HepG2 (cell line): ENCODE results near the gene SHQ1. TPM values are rescaled to one million over a fixed set of nuclear protein-coding genes. Genes with fewer than 3 reads are reported as not detected.
A peak's percentile ranks its signal among the peaks of the same experiment; 100 is the strongest.

Source experiments
- EP300 ChIP-seq, 3 experiments: sonication (generic) in 1 of 3; formaldehyde crosslinking in 1 of 3; IDR thresholded peaks; 2 replicates each; pipeline versions ENCODE4 v1.5.1 to v1.6.1; 2011 to 2020; ENCODE audit warnings: low read depth in 2 of 3, low read length in 2 of 3, borderline replicate concordance in 1 of 3, improper control_type of control experiment in 1 of 3, mild to moderate bottlenecking in 1 of 3, missing genetic modification reagents in 1 of 3, moderate library complexity in 1 of 3
- FIP1L1 ChIP-seq: fragments of 200-400 bp; formaldehyde crosslinking; IDR thresholded peaks from 2 replicates; pipeline ENCODE4 v1.6.1; 2018; ENCODE audit warnings: low read depth, mild to moderate bottlenecking, low read length, moderate library complexity, borderline replicate concordance; ENCODE audit not compliant: insufficient read depth
- KLF16 ChIP-seq, 2 experiments: sonication (generic) in 1 of 2; formaldehyde crosslinking in 1 of 2; IDR thresholded peaks; 2 replicates each; pipeline versions ENCODE4 v1.6.1 to v1.8.0; 2016 to 2023; ENCODE audit warnings: missing genetic modification reagents in 2 of 2, missing compliant biosample characterization in 1 of 2
- KMT2A ChIP-seq: sonication (generic); formaldehyde crosslinking; IDR thresholded peaks from 2 replicates; pipeline ENCODE4 v1.4.0; 2020; ENCODE audit warnings: missing genetic modification reagents
- POLR2A ChIP-seq, 2 experiments: IDR thresholded peaks; 2 replicates each; pipeline ENCODE4 v1.6.1; 2011; ENCODE audit warnings: low read depth in 2 of 2, low read length in 2 of 2, mild to moderate bottlenecking in 1 of 2, moderate library complexity in 1 of 2; ENCODE audit not compliant: insufficient read depth in 1 of 2
- TBP ChIP-seq: sonication (generic); formaldehyde crosslinking; IDR thresholded peaks from 2 replicates; pipeline ENCODE4 v1.5.0; 2020; ENCODE audit warnings: missing genetic modification reagents
- TBX2 ChIP-seq: sonication (generic); formaldehyde crosslinking; IDR thresholded peaks from 2 replicates; pipeline ENCODE4 v1.5.0; 2020; ENCODE audit warnings: missing genetic modification reagents, mild to moderate bottlenecking, borderline replicate concordance
- THAP11 ChIP-seq: IDR thresholded peaks from 2 replicates; pipeline ENCODE4 v1.6.1; 2016; ENCODE audit warnings: missing biosample characterization, missing genetic modification reagents
- TMF1 ChIP-seq: sonication (generic); formaldehyde crosslinking; IDR thresholded peaks from 2 replicates; pipeline ENCODE4 v1.8.1; 2022; ENCODE audit warnings: low read depth, missing genetic modification reagents
- ZBTB3 ChIP-seq: sonication (generic); formaldehyde crosslinking; IDR thresholded peaks from 2 replicates; pipeline ENCODE4 v1.4.0; 2020; ENCODE audit warnings: low read depth, mild to moderate bottlenecking, moderate library complexity, missing genetic modification reagents, borderline replicate concordance
- ZBTB42 ChIP-seq: sonication (generic); formaldehyde crosslinking; IDR thresholded peaks from 2 replicates; pipeline ENCODE4 v1.5.0; 2020; ENCODE audit warnings: mild to moderate bottlenecking, missing genetic modification reagents
- ZFP62 ChIP-seq: sonication (generic); formaldehyde crosslinking; IDR thresholded peaks from 2 replicates; pipeline ENCODE4 v1.4.0; 2020; ENCODE audit warnings: missing genetic modification reagents
- ZNF253 ChIP-seq: sonication (generic); formaldehyde crosslinking; IDR thresholded peaks from 2 replicates; pipeline ENCODE4 v1.8.0; 2022; ENCODE audit warnings: mild to moderate bottlenecking, missing genetic modification reagents, borderline replicate concordance
- ZNF382 ChIP-seq: sonication (generic); formaldehyde crosslinking; IDR thresholded peaks from 2 replicates; pipeline ENCODE4 v1.5.0; 2020; ENCODE audit warnings: missing genetic modification reagents, mild to moderate bottlenecking, borderline replicate concordance
- ZNF441 ChIP-seq: sonication (generic); formaldehyde crosslinking; IDR thresholded peaks from 2 replicates; pipeline ENCODE4 v1.7.0; 2021; ENCODE audit warnings: missing genetic modification reagents, borderline replicate concordance
- ZNF572 ChIP-seq: sonication (generic); formaldehyde crosslinking; IDR thresholded peaks from 2 replicates; pipeline ENCODE4 v1.5.1; 2020; ENCODE audit warnings: mild to moderate bottlenecking, missing genetic modification reagents
- ZNF674 ChIP-seq: sonication (generic); formaldehyde crosslinking; IDR thresholded peaks from 2 replicates; pipeline ENCODE4 v1.5.0; 2020; ENCODE audit warnings: low read depth, mild to moderate bottlenecking, missing genetic modification reagents
- polyA plus RNA-seq, 8 experiments: library from polyadenylated mRNA; depleted of rRNA in 3 of 8; stranded (reverse) in 7 of 8; unstranded in 1 of 8; fragments of >200 nt; fragmentation: Illumina TruSeq in 4 of 8; extraction: Trizol in 4 of 8; gene quantifications; 2 replicates each; pipeline versions ENCODE4 v1.2.1 to v1.2.3, GENCODE V29; 2011 to 2016; ENCODE audit warnings: low read depth in 4 of 8, missing spikeins in 1 of 8, mixed read lengths in 1 of 8; ENCODE audit not compliant: insufficient read depth in 1 of 8
- total RNA-seq, 5 experiments: library from RNA; depleted of rRNA; stranded (reverse); fragments of >200 nt; fragmentation: Illumina TruSeq; extraction: Trizol; gene quantifications; 2 replicates each; pipeline ENCODE4 v1.2.3, GENCODE V29; 2016; ENCODE audit warnings: low read depth in 1 of 5
- TF ChIP-seq, protein P1 (sequence below): sonication (generic); formaldehyde crosslinking; IDR thresholded peaks from 2 replicates; pipeline ENCODE4 v1.5.0; 2020; ENCODE audit warnings: missing genetic modification reagents, mild to moderate bottlenecking, borderline replicate concordance
- TF ChIP-seq, protein P2 (sequence below): IDR thresholded peaks from 2 replicates; pipeline ENCODE4 v1.6.1; 2016; ENCODE audit warnings: missing compliant biosample characterization, missing genetic modification reagents, borderline replicate concordance
- TF ChIP-seq, protein P3 (sequence below): sonication (generic); formaldehyde crosslinking; IDR thresholded peaks from 2 replicates; pipeline ENCODE4 v1.8.1; 2023; ENCODE audit warnings: mild to moderate bottlenecking, missing genetic modification reagents
- TF ChIP-seq, protein P4 (sequence below), 2 experiments: fragments of 450-650 bp in 1 of 2; sonication (generic) in 1 of 2; formaldehyde crosslinking; IDR thresholded peaks; 2 replicates each; pipeline versions ENCODE4 v1.5.0 to v1.8.0; 2020 to 2022; ENCODE audit warnings: mild to moderate bottlenecking in 1 of 2, missing genetic modification reagents in 1 of 2

The SHQ1 gene
- total and polyA plus RNA-seq, 2 of the 13 experiments (the other 11 are each of a cell fraction or from before 2014, with no cell fraction given) = 5.5 to 20.3 TPM

DNA sequence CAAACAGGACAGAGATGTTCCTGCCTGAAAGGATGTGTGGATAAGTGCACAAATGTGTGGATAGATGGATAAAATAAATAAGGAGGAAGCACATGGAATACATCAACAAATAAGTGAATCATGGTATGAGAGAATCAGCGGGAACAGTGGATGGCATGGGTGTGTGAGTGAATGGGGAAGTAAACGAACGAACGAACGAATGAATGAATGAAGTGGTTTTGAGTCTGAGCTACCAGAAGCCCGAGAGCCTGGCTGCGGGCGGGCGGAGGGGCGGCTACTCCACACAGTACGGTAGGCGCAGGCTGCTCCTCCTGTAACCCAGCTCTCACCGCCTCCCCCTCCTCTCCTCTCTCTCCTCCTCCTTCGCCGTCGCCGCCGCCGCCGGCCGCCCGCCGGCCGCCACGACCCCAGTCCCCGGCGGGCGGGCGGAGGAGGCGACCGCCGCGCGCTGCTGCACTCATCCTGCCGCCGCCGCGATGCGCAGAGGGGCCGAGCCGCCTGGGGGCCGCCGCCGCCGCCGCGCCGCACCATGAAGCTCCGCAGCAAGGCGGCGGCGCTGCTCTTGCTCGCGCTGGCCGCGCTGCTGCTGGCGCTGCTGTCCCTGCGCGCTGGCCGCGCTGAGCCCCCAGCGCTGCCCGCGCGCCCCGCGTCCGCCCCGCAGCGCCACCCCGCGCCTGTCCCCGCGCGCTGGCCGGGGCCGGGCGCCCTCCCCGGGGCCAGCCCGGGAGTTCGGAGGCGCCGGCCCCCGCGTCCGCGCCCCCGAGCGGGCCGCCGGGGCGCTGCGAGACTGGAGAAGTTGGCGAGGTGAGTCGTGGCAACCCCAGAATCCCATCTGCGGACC lies 39.7 kb upstream of the SHQ1 start, which contains the start of gene GXYLT2 (continued):
- TF ChIP-seq, protein P1, sequence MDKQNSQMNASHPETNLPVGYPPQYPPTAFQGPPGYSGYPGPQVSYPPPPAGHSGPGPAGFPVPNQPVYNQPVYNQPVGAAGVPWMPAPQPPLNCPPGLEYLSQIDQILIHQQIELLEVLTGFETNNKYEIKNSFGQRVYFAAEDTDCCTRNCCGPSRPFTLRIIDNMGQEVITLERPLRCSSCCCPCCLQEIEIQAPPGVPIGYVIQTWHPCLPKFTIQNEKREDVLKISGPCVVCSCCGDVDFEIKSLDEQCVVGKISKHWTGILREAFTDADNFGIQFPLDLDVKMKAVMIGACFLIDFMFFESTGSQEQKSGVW (CRISPR knock-in tag) = no peak
- TF ChIP-seq TMF1 = no peak
- no peak; a peak in 1 of 4 replicates for TF ChIP-seq POLR2A (IDR thresholded peaks at IDR 0.05; ENCODE audit: insufficient read depth in 1 of 2, low read depth in 2 of 2, low read length in 2 of 2)
- no peak for TF ChIP-seq TBX2 (CRISPR knock-in tag)
- TF ChIP-seq TBP = no peak
- TF ChIP-seq ZBTB3 = no peak
- TF ChIP-seq KMT2A = no peak
- no peak for TF ChIP-seq ZBTB42 (CRISPR knock-in tag)
- no peak for TF ChIP-seq ZNF572 (CRISPR knock-in tag)
- TF ChIP-seq, protein P2, sequence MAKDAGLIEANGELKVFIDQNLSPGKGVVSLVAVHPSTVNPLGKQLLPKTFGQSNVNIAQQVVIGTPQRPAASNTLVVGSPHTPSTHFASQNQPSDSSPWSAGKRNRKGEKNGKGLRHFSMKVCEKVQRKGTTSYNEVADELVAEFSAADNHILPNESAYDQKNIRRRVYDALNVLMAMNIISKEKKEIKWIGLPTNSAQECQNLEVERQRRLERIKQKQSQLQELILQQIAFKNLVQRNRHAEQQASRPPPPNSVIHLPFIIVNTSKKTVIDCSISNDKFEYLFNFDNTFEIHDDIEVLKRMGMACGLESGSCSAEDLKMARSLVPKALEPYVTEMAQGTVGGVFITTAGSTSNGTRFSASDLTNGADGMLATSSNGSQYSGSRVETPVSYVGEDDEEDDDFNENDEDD (CRISPR knock-in tag) = no peak
- TF ChIP-seq, protein P3, sequence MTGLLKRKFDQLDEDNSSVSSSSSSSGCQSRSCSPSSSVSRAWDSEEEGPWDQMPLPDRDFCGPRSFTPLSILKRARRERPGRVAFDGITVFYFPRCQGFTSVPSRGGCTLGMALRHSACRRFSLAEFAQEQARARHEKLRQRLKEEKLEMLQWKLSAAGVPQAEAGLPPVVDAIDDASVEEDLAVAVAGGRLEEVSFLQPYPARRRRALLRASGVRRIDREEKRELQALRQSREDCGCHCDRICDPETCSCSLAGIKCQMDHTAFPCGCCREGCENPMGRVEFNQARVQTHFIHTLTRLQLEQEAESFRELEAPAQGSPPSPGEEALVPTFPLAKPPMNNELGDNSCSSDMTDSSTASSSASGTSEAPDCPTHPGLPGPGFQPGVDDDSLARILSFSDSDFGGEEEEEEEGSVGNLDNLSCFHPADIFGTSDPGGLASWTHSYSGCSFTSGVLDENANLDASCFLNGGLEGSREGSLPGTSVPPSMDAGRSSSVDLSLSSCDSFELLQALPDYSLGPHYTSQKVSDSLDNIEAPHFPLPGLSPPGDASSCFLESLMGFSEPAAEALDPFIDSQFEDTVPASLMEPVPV (CRISPR knock-in tag) = no peak
- no peak for TF ChIP-seq ZNF441 (CRISPR knock-in tag)
- no peak for TF ChIP-seq EP300 (IDR thresholded peaks at IDR 0.05; ENCODE audit: low read depth in 2 of 2, low read length in 2 of 2)
- TF ChIP-seq EP300 (CRISPR knock-in tag; IDR thresholded peaks at IDR 0.05; ENCODE audit: borderline replicate concordance) = no peak
- no peak for TF ChIP-seq ZFP62 (CRISPR knock-in tag)
- TF ChIP-seq ZNF382 = no peak
- no peak for TF ChIP-seq KLF16 (CRISPR knock-in tag; IDR thresholded peaks at IDR 0.05)
- TF ChIP-seq ZNF674 (CRISPR knock-in tag) = no peak
- TF ChIP-seq FIP1L1 = no peak
- peak; percentile 26; the same call in 1 of the 2 replicates for TF ChIP-seq THAP11 (CRISPR knock-in tag)
- no peak for TF ChIP-seq ZNF253 (CRISPR knock-in tag)
- TF ChIP-seq, protein P4, sequence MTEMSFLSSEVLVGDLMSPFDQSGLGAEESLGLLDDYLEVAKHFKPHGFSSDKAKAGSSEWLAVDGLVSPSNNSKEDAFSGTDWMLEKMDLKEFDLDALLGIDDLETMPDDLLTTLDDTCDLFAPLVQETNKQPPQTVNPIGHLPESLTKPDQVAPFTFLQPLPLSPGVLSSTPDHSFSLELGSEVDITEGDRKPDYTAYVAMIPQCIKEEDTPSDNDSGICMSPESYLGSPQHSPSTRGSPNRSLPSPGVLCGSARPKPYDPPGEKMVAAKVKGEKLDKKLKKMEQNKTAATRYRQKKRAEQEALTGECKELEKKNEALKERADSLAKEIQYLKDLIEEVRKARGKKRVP (CRISPR knock-in tag; IDR thresholded peaks at IDR 0.05) = no peak
